Fibroblast of the aortic adventitia (primary cell): ENCODE data around the gene MAML3. TPM values are rescaled to one million over a fixed set of nuclear protein-coding genes. Genes with fewer than 3 reads are reported as not detected.

Experiments used
- DNase-seq: peaks from one replicate; pipeline ENCODE4 v3.0.0-alpha.2; 2010; ENCODE audit warnings: low read depth
- H3K4me3 ChIP-seq: 2 replicates; pipeline ENCODE4 v1.5.1; 2011; ENCODE audit warnings: low read depth, mild to moderate bottlenecking, control low read depth, low read length, moderate library complexity
- CTCF ChIP-seq: IDR thresholded peaks from 2 replicates; pipeline ENCODE4 v1.5.1; 2011; ENCODE audit warnings: mild to moderate bottlenecking, low read length, control low read depth, inconsistent platforms; ENCODE audit not compliant: insufficient read depth
- total RNA-seq: library from RNA; depleted of rRNA; stranded (reverse); fragments of >200 nt; gene quantifications from 2 replicates; pipeline ENCODE4 v1.2.3, GENCODE V29; 2012; ENCODE audit warnings: low replicate concordance

The MAML3 gene
- total RNA-seq, 1 donor: 4.6 TPM

GRCh38 chr4:139942241-139942640, 211.7 kb downstream of the MAML3 start:
- no peak overlapping the region for H3K4me3 ChIP-seq
- no peak for DNase-seq
- no peak for TF ChIP-seq CTCF

GRCh38 chr4:139940600-139940999, 213.4 kb downstream of the MAML3 start:
- no peak for TF ChIP-seq CTCF
- no peak overlapping the region for H3K4me3 ChIP-seq
- DNase-seq: peak; percentile 17

- no peak overlapping the region for H3K4me3 ChIP-seq
- TF ChIP-seq CTCF: no peak
- DNase-seq: no peak
Measured at GRCh38 chr4:139938414-139938813, 215.6 kb downstream of the MAML3 start.

GRCh38 chr4:139935911-139936310, 218.1 kb downstream of the MAML3 start:
- DNase-seq: no peak
- no peak for TF ChIP-seq CTCF
- no peak overlapping the region for H3K4me3 ChIP-seq

GRCh38 chr4:139934708-139935195, 219.2 kb downstream of the MAML3 start:
- no peak for DNase-seq
- no peak overlapping the region for H3K4me3 ChIP-seq
- no peak for TF ChIP-seq CTCF

GRCh38 chr4:139934057-139934707, 219.8 kb downstream of the MAML3 start:
- no peak for DNase-seq
- H3K4me3 ChIP-seq: no peak overlapping the region
- no peak for TF ChIP-seq CTCF

GRCh38 chr4:139933541-139933940, 220.4 kb downstream of the MAML3 start:
- no peak overlapping the region for H3K4me3 ChIP-seq
- no peak for DNase-seq
- TF ChIP-seq CTCF: no peak
